ENCODE results near the gene PKIB.

DNA sequence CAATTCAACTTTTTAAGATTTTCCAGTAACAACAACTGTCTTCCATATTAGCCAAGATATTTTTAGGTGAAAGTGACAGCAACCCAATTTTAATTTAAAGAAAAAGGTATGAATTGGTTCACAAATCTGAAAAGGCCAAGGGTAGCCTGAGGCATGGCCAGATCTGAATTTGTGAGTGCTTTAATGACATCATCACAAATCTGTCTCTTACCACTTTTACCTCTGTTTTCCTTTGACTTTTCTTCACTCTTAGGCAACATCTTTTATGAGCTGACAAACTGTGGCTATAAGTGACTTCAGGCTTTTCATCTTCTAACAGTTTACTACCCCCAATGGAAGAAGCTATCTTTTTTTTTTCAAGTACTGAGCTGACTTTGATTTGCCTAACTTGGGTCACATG lies 44.5 kb upstream of the PKIB start:
- TF ChIP-seq, protein P1, sequence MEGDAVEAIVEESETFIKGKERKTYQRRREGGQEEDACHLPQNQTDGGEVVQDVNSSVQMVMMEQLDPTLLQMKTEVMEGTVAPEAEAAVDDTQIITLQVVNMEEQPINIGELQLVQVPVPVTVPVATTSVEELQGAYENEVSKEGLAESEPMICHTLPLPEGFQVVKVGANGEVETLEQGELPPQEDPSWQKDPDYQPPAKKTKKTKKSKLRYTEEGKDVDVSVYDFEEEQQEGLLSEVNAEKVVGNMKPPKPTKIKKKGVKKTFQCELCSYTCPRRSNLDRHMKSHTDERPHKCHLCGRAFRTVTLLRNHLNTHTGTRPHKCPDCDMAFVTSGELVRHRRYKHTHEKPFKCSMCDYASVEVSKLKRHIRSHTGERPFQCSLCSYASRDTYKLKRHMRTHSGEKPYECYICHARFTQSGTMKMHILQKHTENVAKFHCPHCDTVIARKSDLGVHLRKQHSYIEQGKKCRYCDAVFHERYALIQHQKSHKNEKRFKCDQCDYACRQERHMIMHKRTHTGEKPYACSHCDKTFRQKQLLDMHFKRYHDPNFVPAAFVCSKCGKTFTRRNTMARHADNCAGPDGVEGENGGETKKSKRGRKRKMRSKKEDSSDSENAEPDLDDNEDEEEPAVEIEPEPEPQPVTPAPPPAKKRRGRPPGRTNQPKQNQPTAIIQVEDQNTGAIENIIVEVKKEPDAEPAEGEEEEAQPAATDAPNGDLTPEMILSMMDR (IDR thresholded peaks at IDR 0.05; ENCODE audit: low read depth, low read length): no peak
- no peak for TF ChIP-seq POLR2A (IDR thresholded peaks at IDR 0.05; ENCODE audit: extremely low read depth, insufficient read length)

Data from NB4 (cell line).